Keratinocyte (primary cell): ENCODE results near the gene KSR2. TPM values are rescaled to one million over a fixed set of nuclear protein-coding genes. Genes with fewer than 3 reads are reported as not detected.

Experiments
- DNase-seq: peaks from one replicate; pipeline ENCODE4 v3.0.0-alpha.2; 2011; ENCODE audit warnings: low read depth, missing footprints, low spot score
- FAIRE-seq: peaks from 2 replicates; lab custom pipeline; 2011; peaks lifted over from hg19 to GRCh38; lab: Jason Lieb, UNC
- H2AFZ ChIP-seq: 2 replicates; pipeline ENCODE4 v1.6.0; 2012; ENCODE audit warnings: low read length, control low read depth, inconsistent platforms; ENCODE audit not compliant: control insufficient read depth
- H3K27ac ChIP-seq: 2 replicates; pipeline ENCODE4 v1.5.1; 2011; ENCODE audit warnings: low read length; ENCODE audit not compliant: control insufficient read depth, insufficient read depth
- H3K27me3 ChIP-seq: 3 replicates; pipeline ENCODE4 v1.6.0; 2011; ENCODE audit warnings: low read length; ENCODE audit not compliant: control insufficient read depth, insufficient read depth; ENCODE audit errors: extremely low read depth
- H3K36me3 ChIP-seq, 2 experiments: 2 replicates in 1 of 2; 3 replicates in 1 of 2; pipeline ENCODE4 v1.5.1; 2011; ENCODE audit warnings: low read length in 2 of 2, mild to moderate bottlenecking in 1 of 2; ENCODE audit not compliant: control insufficient read depth in 2 of 2, insufficient read depth in 2 of 2; ENCODE audit errors: extremely low read depth in 1 of 2
- H3K4me1 ChIP-seq: 3 replicates; pipeline ENCODE4 v1.5.1; 2011; ENCODE audit warnings: low read length; ENCODE audit not compliant: control insufficient read depth, insufficient read depth; ENCODE audit errors: extremely low read depth
- H3K4me2 ChIP-seq: 3 replicates; pipeline ENCODE4 v1.6.0; 2011; ENCODE audit warnings: low read depth, low read length; ENCODE audit not compliant: control insufficient read depth, insufficient read depth; ENCODE audit errors: extremely low read depth
- H3K4me3 ChIP-seq, 3 experiments: fragments of 200-600 bp in 1 of 3; sonication (generic) in 1 of 3; 2 replicates in 2 of 3; 3 replicates in 1 of 3; pipeline ENCODE4 v1.5.1; 2011 to 2016; ENCODE audit warnings: low read length in 3 of 3, mild to moderate bottlenecking in 3 of 3, control low read depth in 2 of 3, inconsistent platforms in 1 of 3, low read depth in 1 of 3, mixed read lengths in 1 of 3, mixed run types in 1 of 3, moderate library complexity in 1 of 3; ENCODE audit not compliant: control insufficient read depth in 2 of 3, insufficient read depth in 2 of 3; ENCODE audit errors: extremely low read depth in 1 of 3
- H3K79me2 ChIP-seq: 2 replicates; pipeline ENCODE4 v1.6.0; 2012; ENCODE audit warnings: low read length; ENCODE audit not compliant: control insufficient read depth, insufficient read depth
- H3K9ac ChIP-seq: 3 replicates; pipeline ENCODE4 v1.6.0; 2011; ENCODE audit warnings: low read length; ENCODE audit not compliant: control insufficient read depth, insufficient read depth; ENCODE audit errors: extremely low read depth
- H3K9me1 ChIP-seq: 3 replicates; pipeline ENCODE4 v1.6.0; 2011; ENCODE audit warnings: low read length; ENCODE audit not compliant: control insufficient read depth, insufficient read depth; ENCODE audit errors: extremely low read depth
- H3K9me3 ChIP-seq: 2 replicates; pipeline ENCODE4 v1.5.1; 2012; ENCODE audit warnings: low read depth, low read length; ENCODE audit not compliant: control insufficient read depth
- H4K20me1 ChIP-seq: 3 replicates; pipeline ENCODE4 v1.6.0; 2011; ENCODE audit warnings: low read length; ENCODE audit not compliant: control insufficient read depth, insufficient read depth; ENCODE audit errors: extremely low read depth
- CTCF ChIP-seq, 3 experiments: IDR thresholded peaks in 1 of 3; conservative IDR thresholded peaks in 1 of 3; optimal IDR thresholded peaks in 1 of 3; 2 replicates in 2 of 3; 3 replicates in 1 of 3; pipeline versions ENCODE3 to v1.5.1; 2011; ENCODE audit warnings: low read length in 3 of 3, mild to moderate bottlenecking in 3 of 3, moderate library complexity in 2 of 3, control low read depth in 1 of 3, inconsistent platforms in 1 of 3; ENCODE audit not compliant: insufficient read depth in 2 of 3; ENCODE audit errors: extremely low read depth in 1 of 3
- EZH2 ChIP-seq: IDR thresholded peaks from one replicate; pipeline ENCODE4 v1.6.1; 2012; ENCODE audit warnings: inconsistent platforms, mild to moderate bottlenecking, low read length, moderate library complexity
- dilution Hi-C: fragments of 300-500 bp; cut with MboI; formaldehyde crosslinking; loops from one replicate; pipeline ENCODE4 v1.7.0; 2020; ENCODE audit warnings: low sequenced_read_pairs; ENCODE audit not compliant: extremely low pct_ligation_motif_present
- polyA plus RNA-seq, 5 experiments: library from polyadenylated mRNA; depleted of rRNA in 3 of 5; stranded (reverse) in 3 of 5; stranded (forward) in 1 of 5; unstranded in 1 of 5; fragments of >200 nt; gene quantifications; 1 replicate in 1 of 5; 2 replicates in 3 of 5; 3 replicates in 1 of 5; pipeline versions ENCODE4 v1.2.1 to v1.2.3, GENCODE V29; 2011 to 2012; ENCODE audit warnings: missing spikeins in 2 of 5, low read depth in 1 of 5, low replicate concordance in 1 of 5

Gene KSR2
- polyA plus RNA-seq, 1 donor (not counting 4 experiments of a cell fraction or from before 2014, with no cell fraction given) = 0.01 TPM

- DNase-seq (no peak), FAIRE-seq (no peak)
- Histone ChIP-seq H3K36me3 (no peaks in the 10 kb centered on the region), H2AFZ (no peak overlapping the region), H3K9me1 (no peaks in the 10 kb centered on the region), H3K9me3 (no peaks in the 10 kb centered on the region), H3K4me1 (no peaks in the 10 kb centered on the region), H4K20me1 (no peaks in the 10 kb centered on the region), H3K4me2 (no peak overlapping the region), H3K9ac (no peak overlapping the region), H3K27me3 (no peaks in the 10 kb centered on the region), H3K27ac (no peak overlapping the region), H3K79me2 (no peaks in the 10 kb centered on the region), H3K4me3 (no peak overlapping the region)
- no peak for TF ChIP-seq CTCF (optimal IDR thresholded peaks at IDR 0.05 in 1 of 3, IDR thresholded peaks at IDR 0.05 in 1 of 3, conservative IDR thresholded peaks at IDR 0.05 in 1 of 3; ENCODE audit: extremely low read depth in 1 of 3, insufficient read depth in 2 of 3, low read length in 3 of 3)
- dilution Hi-C loops = no loop called here
These were observed 254.6 kb downstream of the KSR2 start for GRCh38 chr12:117714203-117714602.

GRCh38 chr12:117710121-117710520 is 258.7 kb downstream of the KSR2 start:
- H3K27me3 ChIP-seq = no peaks in the 10 kb centered on the region
- H3K9ac ChIP-seq = no peak overlapping the region
- no peak overlapping the region for H3K4me2 ChIP-seq
- H4K20me1 ChIP-seq = no peaks in the 10 kb centered on the region
- dilution Hi-C loops = no loop called here
- H3K27ac ChIP-seq = no peak overlapping the region
- TF ChIP-seq EZH2 (no peak), CTCF (optimal IDR thresholded peaks at IDR 0.05 in 1 of 3, IDR thresholded peaks at IDR 0.05 in 1 of 3, conservative IDR thresholded peaks at IDR 0.05 in 1 of 3; ENCODE audit: extremely low read depth in 1 of 3, insufficient read depth in 2 of 3, low read length in 3 of 3) (no peak)
- H3K9me3 ChIP-seq = no peaks in the 10 kb centered on the region
- FAIRE-seq (no peak), DNase-seq (no peak)
- H3K4me3 ChIP-seq = no peak overlapping the region
- no peaks in the 10 kb centered on the region for H3K79me2 ChIP-seq
- H3K9me1 ChIP-seq = no peaks in the 10 kb centered on the region
- H3K36me3 ChIP-seq = no peaks in the 10 kb centered on the region
- H2AFZ ChIP-seq = no peak overlapping the region
- no peaks in the 10 kb centered on the region for H3K4me1 ChIP-seq
